Dedifferentiated amniotic fluid mesenchymal stem cell (primary cell): ENCODE measurements around the gene GUCA2B.

ENCODE experiments used
- DNase-seq: peaks from one replicate; pipeline ENCODE4 v3.0.0-alpha.2; 2016; ENCODE audit errors: extremely low spot score

GUCA2B gene

GRCh38 chr1:42184616-42185015, 31.4 kb downstream of the GUCA2B start:
- DNase-seq = no peak

GRCh38 chr1:42186152-42186551, 32.9 kb downstream of the GUCA2B start:
- DNase-seq = peak; percentile 47

GRCh38 chr1:42189931-42190853, 37.0 kb downstream of the GUCA2B start:
- DNase-seq = no peak

GRCh38 chr1:42191319-42191718, 38.1 kb downstream of the GUCA2B start:
- DNase-seq = no peak

GRCh38 chr1:42192106-42192505, 38.9 kb downstream of the GUCA2B start:
- DNase-seq = no peak

DNA sequence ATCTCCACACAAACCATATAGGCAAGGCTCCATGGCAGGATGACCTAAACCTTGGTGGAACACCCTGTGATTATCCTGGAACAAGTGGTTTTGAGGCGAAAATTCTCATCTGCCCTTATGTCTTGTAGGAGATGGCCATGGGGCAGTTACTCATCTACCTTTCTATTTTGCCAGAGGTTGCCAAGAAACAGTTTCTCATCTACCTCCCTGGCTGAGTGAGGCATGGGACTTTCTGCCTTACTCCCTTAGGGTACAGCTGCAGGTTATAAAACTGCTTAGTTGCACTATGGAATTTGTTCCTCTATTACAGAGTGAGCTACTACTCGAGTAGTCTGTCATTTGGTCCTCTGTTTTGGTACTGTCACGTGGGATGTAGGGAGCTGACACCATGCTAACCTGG, 42.6 kb downstream of the GUCA2B start:
- DNase-seq = no peak

GRCh38 chr1:42198251-42198650, 45.0 kb downstream of the GUCA2B start:
- no peak for DNase-seq

GRCh38 chr1:42201986-42202385, 48.8 kb downstream of the GUCA2B start:
- DNase-seq = no peak
